HL-60 (cell line): ENCODE measurements around the gene TAPT1.
"Not testable (repeated sequence)": the region's sequence is repeated elsewhere in the genome, so short reads cannot be mapped to it uniquely, and the experiment has no call there.

ENCODE experiments used
- DNase-seq, 2 experiments: peaks; one replicate each; pipeline ENCODE4 v3.0.0-alpha.2; 2010 to 2020; ENCODE audit warnings: low read depth in 1 of 2, low spot score in 1 of 2
- H3K27ac ChIP-seq: fragments of 250-450 bp; sonication (Bioruptor Pico); replicated peaks from 2 replicates; pipeline ENCODE4 v1.5.1; 2020; ENCODE audit warnings: mild to moderate bottlenecking, moderate library complexity
- H3K27me3 ChIP-seq: fragments of 250-450 bp; sonication (Bioruptor Pico); 2 replicates; pipeline ENCODE4 v1.5.1; 2021; ENCODE audit warnings: mild to moderate bottlenecking, moderate library complexity; ENCODE audit not compliant: insufficient read depth, poor library complexity, severe bottlenecking
- H3K4me3 ChIP-seq: replicated peaks from 2 replicates; pipeline ENCODE4 v1.5.1; 2011; ENCODE audit warnings: mild to moderate bottlenecking, control low read depth, low read length; ENCODE audit not compliant: insufficient read depth
- CTCF ChIP-seq: IDR thresholded peaks from one replicate; pipeline ENCODE4 v1.5.1; 2011; ENCODE audit warnings: low read length, control low read depth, inconsistent platforms; ENCODE audit not compliant: insufficient read depth
- GABPA ChIP-seq: IDR thresholded peaks from 2 replicates; pipeline ENCODE4 v1.6.1; 2012; ENCODE audit warnings: low read depth
- POLR2AphosphoS5 ChIP-seq: IDR thresholded peaks from 2 replicates; pipeline ENCODE4 v1.6.1; 2012; ENCODE audit warnings: low read depth
- REST ChIP-seq: IDR thresholded peaks from 2 replicates; pipeline ENCODE4 v1.6.1; 2012; ENCODE audit warnings: low read depth; ENCODE audit not compliant: insufficient replicate concordance
- SPI1 ChIP-seq: IDR thresholded peaks from 2 replicates; pipeline ENCODE4 v1.6.1; 2012; ENCODE audit warnings: low read depth, mild to moderate bottlenecking, borderline replicate concordance

Gene TAPT1

DNA sequence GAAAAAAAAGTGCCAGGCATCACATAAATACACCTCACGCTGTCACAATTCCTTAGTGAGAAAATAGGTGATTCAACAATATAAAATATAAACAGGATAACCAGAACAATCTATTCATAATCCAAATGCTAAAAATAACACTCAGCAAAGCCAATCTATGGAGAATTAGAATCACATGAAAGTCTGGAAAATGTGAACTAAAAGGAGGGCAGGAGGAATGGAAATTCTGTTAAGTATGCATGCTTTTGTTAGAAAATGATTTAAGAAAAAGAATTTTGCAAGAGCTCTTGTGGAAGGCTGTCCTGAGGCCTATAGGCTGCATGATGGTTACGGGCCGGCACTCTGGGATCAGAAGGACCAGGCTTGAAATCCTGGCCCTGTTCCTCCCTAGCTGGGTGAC lies 71.8 kb downstream of the TAPT1 start:
- Histone ChIP-seq H3K4me3 (no peak overlapping the region), H3K27me3 (no peaks in the 10 kb centered on the region), H3K27ac (no peak overlapping the region)
- no peak for TF ChIP-seq SPI1
- TF ChIP-seq POLR2AphosphoS5 = no peak
- no peak for TF ChIP-seq GABPA
- TF ChIP-seq CTCF = no peak
- no peak for TF ChIP-seq REST
- no peak for DNase-seq

- Histone ChIP-seq H3K27me3 (no peaks in the 10 kb centered on the region), H3K4me3 (no peak overlapping the region), H3K27ac (no peak overlapping the region)
- DNase-seq = no peak
- TF ChIP-seq CTCF = no peak
- TF ChIP-seq SPI1 = no peak
- TF ChIP-seq POLR2AphosphoS5 = no peak
- no peak for TF ChIP-seq REST
Measured at GRCh38 chr4:16150716-16151115, 75.6 kb downstream of the TAPT1 start.

DNA sequence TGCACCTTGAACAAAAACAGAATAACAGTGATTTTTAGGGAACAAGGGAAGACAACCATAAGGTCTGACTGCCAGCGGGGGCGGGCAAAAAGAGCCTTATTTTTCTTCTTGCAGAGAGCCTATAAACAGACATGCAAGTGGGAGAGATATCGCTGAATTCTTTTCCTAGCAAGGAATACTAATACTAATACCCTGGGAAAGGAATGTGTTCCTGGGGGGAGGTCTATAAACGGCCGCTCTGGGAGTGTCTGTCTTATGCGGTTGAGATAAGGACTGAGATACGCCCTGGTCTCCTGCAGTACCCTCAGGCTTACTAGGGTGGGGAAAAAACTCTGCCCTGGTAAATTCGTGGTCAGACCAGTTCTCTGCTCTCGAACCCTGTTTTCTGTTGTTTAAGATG lies 81.4 kb downstream of the TAPT1 start:
- not testable (repeated sequence) for H3K27me3 ChIP-seq, DNase-seq, H3K27ac ChIP-seq, H3K4me3 ChIP-seq

DNA sequence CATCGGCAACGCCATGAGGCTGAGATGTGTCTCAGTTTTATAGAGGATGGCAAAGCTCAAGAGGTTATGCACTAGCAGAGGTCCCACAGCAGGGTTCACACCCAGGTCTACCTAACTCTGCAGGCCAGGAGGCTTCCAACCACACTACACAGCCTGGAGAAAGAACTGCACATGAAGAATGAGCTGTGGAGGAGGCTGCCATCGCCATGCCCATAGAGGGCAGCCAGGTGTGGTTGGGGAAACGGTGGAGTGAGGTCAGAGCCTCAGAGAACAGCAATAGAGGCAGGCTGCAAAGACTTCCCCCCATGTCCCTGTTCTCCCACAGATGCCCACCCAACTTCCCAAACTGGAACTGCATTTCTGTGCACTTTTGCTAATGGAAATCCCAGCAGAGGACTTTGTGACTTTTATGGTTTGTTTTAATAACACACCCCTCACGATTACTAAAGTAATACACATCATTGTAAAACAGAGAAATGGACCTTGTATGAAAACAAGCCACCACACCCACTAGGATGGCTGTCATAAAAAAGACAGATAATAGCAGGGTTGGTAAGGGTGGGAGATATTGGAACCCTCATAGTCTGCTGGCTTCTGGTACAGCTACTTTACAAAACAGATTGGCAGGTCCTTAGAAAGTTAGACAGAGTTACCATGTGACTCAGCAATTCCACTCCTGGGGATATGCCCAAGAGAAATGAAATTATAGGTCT lies 83.5 kb downstream of the TAPT1 start:
- no peak overlapping the region for H3K27ac ChIP-seq
- TF ChIP-seq GABPA (no peak), SPI1 (no peak)

GRCh38 chr4:16140879-16141249 lies 85.4 kb downstream of the TAPT1 start:
- TF ChIP-seq SPI1 (no peak), GABPA (no peak), POLR2AphosphoS5 (no peak), CTCF (no peak), REST (no peak)
- no peak overlapping the region for H3K4me3 ChIP-seq
- DNase-seq = no peak
- H3K27ac ChIP-seq = no peak overlapping the region
- no peaks in the 10 kb centered on the region for H3K27me3 ChIP-seq

More for the DNA sequence above, 83.5 kb downstream of the TAPT1 start:
- Histone ChIP-seq H3K27me3 (no peaks in the 10 kb centered on the region), H3K4me3 (no peak overlapping the region)
- DNase-seq = no peak
